OCI-LY1 (cell line): ENCODE results near the gene PARD3B.

Source experiments
- H2AFZ ChIP-seq: fragments of 200-600 bp; sonication (generic), shearing (Covaris generic); 2 replicates; pipeline ENCODE4 v1.6.0; 2014; ENCODE audit warnings: antibody characterized with exemption, mild to moderate bottlenecking, low read length
- H3F3A ChIP-seq: fragments of 200-600 bp; sonication (generic), shearing (Covaris generic); 2 replicates; pipeline ENCODE4 v1.6.0; 2014; ENCODE audit warnings: mild to moderate bottlenecking, antibody characterized with exemption, low read length, moderate library complexity; ENCODE audit not compliant: insufficient read depth
- H3K27ac ChIP-seq: fragments of 200-600 bp; sonication (generic); 2 replicates; pipeline ENCODE4 v1.5.1; 2014; ENCODE audit warnings: low read length, mixed run types, mild to moderate bottlenecking, low read depth; ENCODE audit not compliant: poor library complexity, severe bottlenecking
- H3K27me3 ChIP-seq: fragments of 200-600 bp; sonication (generic); 2 replicates; pipeline ENCODE4 v1.6.0; 2014; ENCODE audit warnings: antibody characterized with exemption, mild to moderate bottlenecking, low read length, moderate library complexity; ENCODE audit not compliant: insufficient read depth
- H3K36me3 ChIP-seq: fragments of 200-600 bp; sonication (generic); 2 replicates; pipeline ENCODE4 v1.6.1; 2014; ENCODE audit warnings: mild to moderate bottlenecking, antibody characterized with exemption, low read length, moderate library complexity, mixed read lengths; ENCODE audit not compliant: insufficient read depth
- H3K4me1 ChIP-seq: fragments of 200-600 bp; sonication (generic); 2 replicates; pipeline ENCODE4 v1.5.1; 2014; ENCODE audit warnings: mild to moderate bottlenecking, low read length, moderate library complexity; ENCODE audit not compliant: insufficient read depth, severe bottlenecking
- H3K4me2 ChIP-seq: fragments of 200-600 bp; sonication (generic), shearing (Covaris generic); 2 replicates; pipeline ENCODE4 v1.6.1; 2014; ENCODE audit warnings: low read length
- H3K4me3 ChIP-seq: fragments of 200-600 bp; sonication (generic); 2 replicates; pipeline ENCODE4 v1.5.1; 2014; ENCODE audit warnings: low read length, low read depth, mild to moderate bottlenecking, mixed read lengths; ENCODE audit not compliant: poor library complexity, severe bottlenecking
- H3K79me2 ChIP-seq: fragments of 200-600 bp; shearing (Covaris generic); 2 replicates; pipeline ENCODE4 v1.6.1; 2016; ENCODE audit warnings: mixed run types, low read length, mixed read lengths; ENCODE audit not compliant: insufficient read depth
- H3K9ac ChIP-seq: fragments of 200-600 bp; sonication (generic), shearing (Covaris generic); 2 replicates; pipeline ENCODE4 v1.6.1; 2014; ENCODE audit warnings: mild to moderate bottlenecking, low read length, mixed read lengths
- H3K9me2 ChIP-seq: fragments of 200-600 bp; sonication (generic), shearing (Covaris generic); 2 replicates; pipeline ENCODE4 v1.6.1; 2014; ENCODE audit warnings: low read depth, mild to moderate bottlenecking, low read length, mixed read lengths
- H3K9me3 ChIP-seq: fragments of 200-600 bp; shearing (Covaris generic); 2 replicates; pipeline ENCODE4 v1.6.1; 2014; ENCODE audit warnings: low read length, mixed read lengths
- H4K20me1 ChIP-seq: fragments of 200-600 bp; sonication (generic), shearing (Covaris generic); 2 replicates; pipeline ENCODE4 v1.6.0; 2016; ENCODE audit warnings: mild to moderate bottlenecking, low read length; ENCODE audit not compliant: insufficient read depth
- CTCF ChIP-seq: fragments of 200-600 bp; sonication (generic), shearing (Covaris generic); IDR thresholded peaks from 2 replicates; pipeline ENCODE4 v1.5.1; 2017; ENCODE audit warnings: mild to moderate bottlenecking, antibody characterized with exemption, low read length, moderate library complexity, mixed read lengths
- EZH2 ChIP-seq: fragments of 200-600 bp; sonication (generic), shearing (Covaris generic); IDR thresholded peaks from 2 replicates; pipeline ENCODE4 v1.8.0; 2017; ENCODE audit warnings: borderline replicate concordance, mixed run types, mild to moderate bottlenecking, antibody characterized with exemption, low read length, moderate library complexity, mixed read lengths

Gene PARD3B

GRCh38 chr2:205193836-205194228 is 648.6 kb downstream of the PARD3B start:
- Histone ChIP-seq H3K27ac (no peak overlapping the region), H3K36me3 (no peaks in the 10 kb centered on the region), H3K9ac (no peak overlapping the region), H3K27me3 (no peaks in the 10 kb centered on the region), H3K4me2 (no peak overlapping the region), H3K4me3 (no peak overlapping the region), H3F3A (no peaks in the 10 kb centered on the region), H3K9me3 (no peaks in the 10 kb centered on the region), H3K9me2 (no peaks in the 10 kb centered on the region), H3K79me2 (no peaks in the 10 kb centered on the region), H3K4me1 (no peaks in the 10 kb centered on the region), H4K20me1 (no peaks in the 10 kb centered on the region), H2AFZ (no peak overlapping the region)
- TF ChIP-seq EZH2 (no peak), CTCF (no peak)

- Histone ChIP-seq H3K36me3 (no peaks in the 10 kb centered on the region), H3K9ac (no peak overlapping the region), H3K27ac (no peak overlapping the region), H3K4me2 (no peak overlapping the region), H3K9me2 (no peaks in the 10 kb centered on the region), H3K27me3 (no peaks in the 10 kb centered on the region), H3K4me1 (no peaks in the 10 kb centered on the region), H3K9me3 (no peaks in the 10 kb centered on the region), H3K79me2 (no peaks in the 10 kb centered on the region), H2AFZ (no peak overlapping the region), H3K4me3 (no peak overlapping the region), H3F3A (no peaks in the 10 kb centered on the region), H4K20me1 (no peaks in the 10 kb centered on the region)
- TF ChIP-seq EZH2 (no peak), CTCF (no peak)
Observed at GRCh38 chr2:205197468-205198139, 652.3 kb downstream of the PARD3B start.

- Histone ChIP-seq H3K4me2 (no peak overlapping the region), H3K79me2 (no peaks in the 10 kb centered on the region), H3K4me1 (no peaks in the 10 kb centered on the region), H3K9me3 (no peaks in the 10 kb centered on the region), H3K4me3 (no peak overlapping the region), H3K36me3 (no peaks in the 10 kb centered on the region), H3K9me2 (no peaks in the 10 kb centered on the region), H4K20me1 (no peaks in the 10 kb centered on the region), H3F3A (no peaks in the 10 kb centered on the region), H3K27me3 (no peaks in the 10 kb centered on the region), H3K27ac (no peak overlapping the region), H2AFZ (no peak overlapping the region), H3K9ac (no peak overlapping the region)
- TF ChIP-seq EZH2 (no peak), CTCF (no peak)
Observed at GRCh38 chr2:205198140-205198525, 652.9 kb downstream of the PARD3B start.
